GM12878 (cell line): ENCODE results near the gene CENATAC. TPM values are rescaled to one million over a fixed set of nuclear protein-coding genes. Genes with fewer than 3 reads are reported as not detected.

Experiments
- BHLHE40 ChIP-seq, 2 experiments: fragments of 450-650 bp in 1 of 2; IDR thresholded peaks; 2 replicates each; pipeline ENCODE4 v1.6.1; 2011 to 2017; ENCODE audit warnings: low read depth in 2 of 2, borderline replicate concordance in 1 of 2, improper control_type of control experiment in 1 of 2, low read length in 1 of 2, mild to moderate bottlenecking in 1 of 2
- CHD1 ChIP-seq: IDR thresholded peaks from 2 replicates; pipeline ENCODE4 v1.6.1; 2012; ENCODE audit warnings: low read depth, low read length, improper control_type of control experiment
- ETV6 ChIP-seq, 2 experiments: fragments of 450-650 bp in 1 of 2; IDR thresholded peaks in 1 of 2; conservative IDR thresholded peaks in 1 of 2; 2 replicates each; pipeline ENCODE4 v1.6.1; 2014; ENCODE audit warnings: antibody characterized with exemption in 1 of 2, borderline replicate concordance in 1 of 2, low read depth in 1 of 2, mild to moderate bottlenecking in 1 of 2, moderate library complexity in 1 of 2
- FOXM1 ChIP-seq: IDR thresholded peaks from 2 replicates; pipeline ENCODE4 v1.6.1; 2012; ENCODE audit warnings: low read depth, mild to moderate bottlenecking, inconsistent platforms, low read length, moderate library complexity
- IKZF1 ChIP-seq: fragments of 450-650 bp; conservative IDR thresholded peaks from 2 replicates; pipeline ENCODE4 v1.6.1; 2017; ENCODE audit warnings: antibody characterized with exemption, mild to moderate bottlenecking
- MEF2A ChIP-seq: IDR thresholded peaks from 2 replicates; pipeline ENCODE4 v1.6.1; 2011; ENCODE audit warnings: low read depth, mild to moderate bottlenecking, low read length, moderate library complexity; ENCODE audit not compliant: insufficient read depth
- MTA3 ChIP-seq: IDR thresholded peaks from 2 replicates; pipeline ENCODE4 v1.6.1; 2012; ENCODE audit warnings: low read length, inconsistent platforms, borderline replicate concordance
- MXI1 ChIP-seq: fragments of 150-350 bp; IDR thresholded peaks from 2 replicates; pipeline ENCODE4 v1.6.1; 2011; ENCODE audit warnings: low read depth, mild to moderate bottlenecking, inconsistent platforms, low read length, improper control_type of control experiment
- MYC ChIP-seq: IDR thresholded peaks from 2 replicates; pipeline ENCODE4 v1.6.1; 2011; ENCODE audit warnings: mild to moderate bottlenecking, low read length, moderate library complexity, inconsistent platforms; ENCODE audit not compliant: insufficient read depth, insufficient replicate concordance, insufficient read length, severe bottlenecking
- NR2F1 ChIP-seq: fragments of 450-650 bp; conservative IDR thresholded peaks from 2 replicates; pipeline ENCODE4 v1.6.1; 2017; ENCODE audit warnings: mild to moderate bottlenecking
- PAX5 ChIP-seq: IDR thresholded peaks from 2 replicates; pipeline ENCODE4 v1.6.1; 2011; ENCODE audit warnings: low read depth, low read length, borderline replicate concordance
- RAD51 ChIP-seq: fragments of 450-650 bp; IDR thresholded peaks from 2 replicates; pipeline ENCODE4 v1.6.1; 2016; ENCODE audit warnings: moderate library complexity, mild to moderate bottlenecking, inconsistent platforms
- RBBP5 ChIP-seq: fragments of 200-600 bp; sonication (generic); conservative IDR thresholded peaks from 2 replicates; pipeline ENCODE4 v1.6.1; 2016
- SIN3A ChIP-seq: IDR thresholded peaks from 2 replicates; pipeline ENCODE4 v1.6.1; 2012; ENCODE audit warnings: low read depth, low read length, improper control_type of control experiment
- SIX5 ChIP-seq: IDR thresholded peaks from 2 replicates; pipeline ENCODE4 v1.6.1; 2011; ENCODE audit warnings: mild to moderate bottlenecking, low read depth, low read length, moderate library complexity; ENCODE audit not compliant: severe bottlenecking
- SREBF1 ChIP-seq: IDR thresholded peaks from 2 replicates; pipeline ENCODE4 v1.6.1; 2012; ENCODE audit warnings: mild to moderate bottlenecking, low read length
- SRF ChIP-seq, 2 experiments: IDR thresholded peaks; 2 replicates each; pipeline ENCODE4 v1.6.1; 2011; ENCODE audit warnings: low read depth in 2 of 2, low read length in 2 of 2, mild to moderate bottlenecking in 1 of 2, moderate library complexity in 1 of 2
- TBL1XR1 ChIP-seq: IDR thresholded peaks from 2 replicates; pipeline ENCODE4 v1.6.1; 2012; ENCODE audit warnings: low read depth, low read length, improper control_type of control experiment
- WRNIP1 ChIP-seq: IDR thresholded peaks from 2 replicates; pipeline ENCODE4 v1.6.1; 2011; ENCODE audit warnings: low read depth, low read length, improper control_type of control experiment, borderline replicate concordance
- YY1 ChIP-seq: IDR thresholded peaks from 2 replicates; pipeline ENCODE4 v1.6.1; 2011; ENCODE audit warnings: low read depth, mild to moderate bottlenecking, low read length
- ZNF217 ChIP-seq: fragments of 450-650 bp; IDR thresholded peaks from 2 replicates; pipeline ENCODE4 v1.6.1; 2017; ENCODE audit warnings: antibody characterized with exemption, mild to moderate bottlenecking
- ZNF274 ChIP-seq: IDR thresholded peaks from one replicate; pipeline ENCODE4 v1.8.0; 2011; ENCODE audit not compliant: insufficient read length, insufficient read depth
- polyA plus RNA-seq, 11 experiments: library from polyadenylated mRNA; depleted of rRNA in 4 of 11; unstranded in 6 of 11; stranded (reverse) in 5 of 11; fragments of >200 nt; fragmentation: Nextera tagmentation in 4 of 11; fragmentation: Illumina TruSeq in 1 of 11; extraction: Ambion mirVana in 4 of 11; extraction: Trizol in 1 of 11; gene quantifications; 1 replicate in 1 of 11; 2 replicates in 10 of 11; pipeline versions ENCODE4 v1.2.1 to v1.2.3, GENCODE V29; 2011 to 2016; ENCODE audit warnings: inconsistent platforms in 2 of 11, missing spikeins in 2 of 11, low read depth in 1 of 11
- total RNA-seq, 4 experiments: library from RNA; depleted of rRNA in 3 of 4; stranded (reverse); fragments of >200 nt in 3 of 4; fragmentation: Illumina TruSeq in 1 of 4; extraction: Trizol in 1 of 4; gene quantifications; 2 replicates each; pipeline versions ENCODE4 v1.2.1 to v1.2.3, GENCODE V29; 2013 to 2021
- TF ChIP-seq, protein P1 (sequence below): IDR thresholded peaks from 2 replicates; pipeline ENCODE4 v1.6.1; 2011; ENCODE audit warnings: borderline replicate concordance, low read depth, mild to moderate bottlenecking, moderate library complexity, mixed read lengths, low read length; ENCODE audit not compliant: insufficient read depth; ENCODE audit errors: extremely low read length
- TF ChIP-seq, protein P2 (sequence below): IDR thresholded peaks from 2 replicates; pipeline ENCODE4 v1.6.1; 2011; ENCODE audit warnings: low read depth, low read length, improper control_type of control experiment, borderline replicate concordance

Gene CENATAC
- total and polyA plus RNA-seq, 10 of the 15 experiments (the other 5 are each of a cell fraction or from before 2014, with no cell fraction given) = 4.8 to 37.1 (median 24.1) TPM

DNA sequence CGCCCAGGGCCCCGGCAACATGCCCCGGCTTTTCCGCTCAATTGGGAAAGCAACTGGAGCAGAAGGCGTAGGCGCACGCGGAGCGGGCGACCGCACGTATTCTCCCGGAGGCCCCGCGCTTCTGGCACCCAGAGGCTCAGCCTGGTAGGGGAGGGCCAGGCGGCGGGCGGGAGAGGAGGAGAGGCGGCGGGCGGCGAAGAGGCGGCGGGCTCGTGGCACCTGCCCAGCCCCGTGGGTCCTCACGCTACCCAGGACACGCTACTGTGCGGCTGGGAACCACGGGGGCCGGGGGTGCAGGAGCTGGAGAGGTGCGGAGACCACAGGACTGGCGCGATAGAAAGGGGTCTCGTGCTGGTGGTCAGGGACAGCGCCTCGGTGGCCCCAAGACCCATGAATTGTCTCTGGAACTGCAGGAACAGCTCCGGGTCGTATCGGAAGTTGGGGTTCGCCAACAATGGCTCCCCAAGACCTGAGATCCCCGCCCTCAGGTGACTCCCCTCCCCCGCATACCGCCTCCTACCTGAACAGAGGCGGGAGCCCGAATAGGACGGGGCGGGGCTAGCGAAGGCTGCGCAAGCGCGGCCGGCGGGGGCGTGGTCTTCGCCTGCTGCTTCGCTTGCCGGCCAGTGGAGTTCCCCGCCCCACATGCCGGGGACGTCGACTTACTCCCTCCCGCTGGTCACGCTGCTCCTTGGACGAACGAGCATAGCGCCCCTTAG, 32.5 kb downstream of the CENATAC start, which contains the start of gene SLC37A4 (continued):
- TF ChIP-seq BHLHE40 (IDR thresholded peaks at IDR 0.05; ENCODE audit: borderline replicate concordance in 1 of 2, low read depth in 2 of 2, low read length in 1 of 2) = peak; percentile 31 to 93; a peak in 2 of 4 replicates
- no peak for TF ChIP-seq MTA3
- TF ChIP-seq ZNF217 = 0 out of 2 replicates have a peak, but pooled peaks have one; percentile 25
- TF ChIP-seq, protein P1, sequence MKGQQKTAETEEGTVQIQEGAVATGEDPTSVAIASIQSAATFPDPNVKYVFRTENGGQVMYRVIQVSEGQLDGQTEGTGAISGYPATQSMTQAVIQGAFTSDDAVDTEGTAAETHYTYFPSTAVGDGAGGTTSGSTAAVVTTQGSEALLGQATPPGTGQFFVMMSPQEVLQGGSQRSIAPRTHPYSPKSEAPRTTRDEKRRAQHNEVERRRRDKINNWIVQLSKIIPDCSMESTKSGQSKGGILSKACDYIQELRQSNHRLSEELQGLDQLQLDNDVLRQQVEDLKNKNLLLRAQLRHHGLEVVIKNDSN = peak; percentile 41
- TF ChIP-seq SREBF1 = no peak
- TF ChIP-seq NR2F1 = 0 out of 2 replicates have a peak, but pooled peaks have one; percentile 11
- TF ChIP-seq, protein P2, sequence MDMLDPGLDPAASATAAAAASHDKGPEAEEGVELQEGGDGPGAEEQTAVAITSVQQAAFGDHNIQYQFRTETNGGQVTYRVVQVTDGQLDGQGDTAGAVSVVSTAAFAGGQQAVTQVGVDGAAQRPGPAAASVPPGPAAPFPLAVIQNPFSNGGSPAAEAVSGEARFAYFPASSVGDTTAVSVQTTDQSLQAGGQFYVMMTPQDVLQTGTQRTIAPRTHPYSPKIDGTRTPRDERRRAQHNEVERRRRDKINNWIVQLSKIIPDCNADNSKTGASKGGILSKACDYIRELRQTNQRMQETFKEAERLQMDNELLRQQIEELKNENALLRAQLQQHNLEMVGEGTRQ = peak; percentile 22; the same call in 1 of the 2 replicates
- no peak for TF ChIP-seq WRNIP1
- TF ChIP-seq ZNF274 = no peak
- TF ChIP-seq TBL1XR1 = no peak
- TF ChIP-seq FOXM1 = no peak
- 0 out of 2 replicates have a peak, but pooled peaks have one; percentile 27 for TF ChIP-seq MEF2A
- peak; percentile 66 for TF ChIP-seq RAD51
- no peak for TF ChIP-seq SRF (IDR thresholded peaks at IDR 0.05; ENCODE audit: low read depth in 2 of 2, low read length in 2 of 2)
- peak; percentile 67 for TF ChIP-seq IKZF1
- peak; percentile 56; the same call in 1 of the 2 replicates for TF ChIP-seq YY1
- 0 out of 2 replicates have a peak, but pooled peaks have one; percentile 41 for TF ChIP-seq SIN3A
- peak; percentile 47 for TF ChIP-seq MYC
- peak; percentile 73 for TF ChIP-seq MXI1
- no peak for TF ChIP-seq ETV6 (conservative IDR thresholded peaks at IDR 0.05 in 1 of 2, IDR thresholded peaks at IDR 0.05 in 1 of 2; ENCODE audit: borderline replicate concordance in 1 of 2, low read depth in 1 of 2)
- peak; percentile 62; the same call in 1 of the 2 replicates for TF ChIP-seq PAX5
- TF ChIP-seq CHD1 = 0 out of 2 replicates have a peak, but pooled peaks have one; percentile 35
- no peak for TF ChIP-seq SIX5
- TF ChIP-seq RBBP5 = no peak
